HG03558 (cell line): ENCODE measurements around the gene TUBA4B.
"Not testable (repeated sequence)": the region's sequence is repeated elsewhere in the genome, so short reads cannot be mapped to it uniquely, and the experiment has no call there.

Source experiments
- ATAC-seq: cut with Tn5 transposase; IDR thresholded peaks from one replicate; pipeline ENCODE4 v1.9.1; 2021; ENCODE audit warnings: moderate number of reproducible peaks; ENCODE audit not compliant: unreplicated experiment; ENCODE audit errors: extremely low read depth

Gene TUBA4B

GRCh38 chr2:219272356-219272755 is 19.3 kb downstream of the TUBA4B start:
- no peak for ATAC-seq

GRCh38 chr2:219272995-219273394 is 20.0 kb downstream of the TUBA4B start:
- ATAC-seq: no peak

GRCh38 chr2:219273937-219274336 is 20.9 kb downstream of the TUBA4B start:
- no peak for ATAC-seq

- ATAC-seq: no peak
Observed at GRCh38 chr2:219274361-219274921, 21.4 kb downstream of the TUBA4B start.

- no peak for ATAC-seq
Observed at GRCh38 chr2:219277703-219278654, 24.9 kb downstream of the TUBA4B start.

- ATAC-seq: no peak
Observed at GRCh38 chr2:219278655-219279150, 25.7 kb downstream of the TUBA4B start.

- ATAC-seq: peak; percentile 77
Observed at GRCh38 chr2:219279151-219279915, 26.3 kb downstream of the TUBA4B start, which contains the start of gene DNAJB2. Gene DNAJB2 (plus strand): TSS chr2:219279366. CDS start chr2:219279834, 468 bp downstream.

GRCh38 chr2:219279916-219280516 is 27.0 kb downstream of the TUBA4B start:
- ATAC-seq: no peak

GRCh38 chr2:219280651-219281050 is 27.6 kb downstream of the TUBA4B start:
- no peak for ATAC-seq

GRCh38 chr2:219281588-219281987 is 28.5 kb downstream of the TUBA4B start:
- no peak for ATAC-seq

GRCh38 chr2:219282375-219282774 is 29.3 kb downstream of the TUBA4B start:
- no peak for ATAC-seq

- ATAC-seq: no peak
Observed at GRCh38 chr2:219282943-219283581, 30.0 kb downstream of the TUBA4B start.

- ATAC-seq: no peak
Observed at GRCh38 chr2:219284501-219285372, 31.7 kb downstream of the TUBA4B start.

- ATAC-seq: no peak
Observed at GRCh38 chr2:219285373-219285735, 32.3 kb downstream of the TUBA4B start.

- no peak for ATAC-seq
Observed at GRCh38 chr2:219285894-219286425, 32.9 kb downstream of the TUBA4B start.

- no peak for ATAC-seq
Observed at GRCh38 chr2:219286436-219287115, 33.5 kb downstream of the TUBA4B start.

GRCh38 chr2:219287116-219287440 is 34.0 kb downstream of the TUBA4B start:
- ATAC-seq: not testable (repeated sequence)

GRCh38 chr2:219287580-219288265 is 34.7 kb downstream of the TUBA4B start:
- no peak for ATAC-seq
